ENCODE measurements around the gene CUL5.

Gene CUL5

GRCh38 chr11:108008656-108009496 is at the start of gene CUL5:
Gene CUL5 (plus strand): TSS chr11:108008898. CDS start chr11:108009349, 451 bp downstream.
- ChIA-PET POLR2A (interaction anchor here (0.6 kb wide), 2 partner anchors 61 to 100 kb away, joined by 3 to 8 read pairs; no protein-coding TSS in a partner anchor), CTCF (interaction anchor here (0.5 to 2.8 kb wide), 29 partner anchors 9 to 1718 kb away, joined by 3 to 31 read pairs (median 3); partner anchors contain the start of gene DDX10)
- peak within 1 kb of the TSS; percentile 90 for H3K4me3 ChIP-seq (ENCODE audit: low read depth, low read length)
- H3K9me3 ChIP-seq (ENCODE audit: control insufficient read depth, insufficient read depth, low read depth, low read length): no peaks in the 10 kb centered on the region
- H3K27ac ChIP-seq (ENCODE audit: extremely low read depth, low read depth, low read length): peak within 1 kb of the TSS; percentile 93
- no peaks in the 10 kb centered on the region for H3K4me1 ChIP-seq (ENCODE audit: control insufficient read depth, insufficient read depth, low read length)
- peaks cover 0 to 2% of the 10 kb centered on the region in 2 experiments; a peak in 1 of 3 replicates for H3K36me3 ChIP-seq (ENCODE audit: control insufficient read depth in 2 of 2, insufficient read depth in 1 of 2, low read length in 2 of 2)
- TF ChIP-seq ZBTB44 (tag by site-specific recombination; IDR thresholded peaks at IDR 0.05) (no peak), HOXA7 (CRISPR knock-in tag; IDR thresholded peaks at IDR 0.05; ENCODE audit: borderline replicate concordance) (no peak), ZNF629 (tag by site-specific recombination; IDR thresholded peaks at IDR 0.05) (no peak; the same call in none of the 2 replicates), KLF16 (tag by site-specific recombination; IDR thresholded peaks at IDR 0.05) (0 out of 2 replicates have a peak, but pooled peaks have one; percentile 29), PRDM4 (tag by site-specific recombination; IDR thresholded peaks at IDR 0.05) (peak; percentile 43; the same call in 1 of the 2 replicates), ZNF157 (tag by site-specific recombination; IDR thresholded peaks at IDR 0.05) (no peak), ZNF670 (tag by site-specific recombination; IDR thresholded peaks at IDR 0.05; ENCODE audit: low read depth) (no peak), KLF9 (tag by site-specific recombination; IDR thresholded peaks at IDR 0.05; ENCODE audit: low read depth) (peak; percentile 72), ZNF664 (tag by site-specific recombination; IDR thresholded peaks at IDR 0.05) (no peak), ZBTB20 (tag by site-specific recombination; IDR thresholded peaks at IDR 0.05) (peak; percentile 76), ZNF433 (tag by site-specific recombination; IDR thresholded peaks at IDR 0.05; ENCODE audit: low read depth) (no peak), KLF8 (tag by site-specific recombination; IDR thresholded peaks at IDR 0.05) (peak; percentile 77; the same call in 1 of the 2 replicates), REPIN1 (tag by site-specific recombination; IDR thresholded peaks at IDR 0.05; ENCODE audit: low read depth) (0 out of 2 replicates have a peak, but pooled peaks have one; percentile 72), ZBTB26 (tag by site-specific recombination; optimal IDR thresholded peaks at IDR 0.05) (peak; percentile 99), TRIM28 (IDR thresholded peaks at IDR 0.05; ENCODE audit: borderline replicate concordance, low read length) (peak; percentile 71; the same call in 1 of the 2 replicates), ZNF311 (tag by site-specific recombination; IDR thresholded peaks at IDR 0.05; ENCODE audit: borderline replicate concordance) (no peak), ZNF658 (tag by site-specific recombination; IDR thresholded peaks at IDR 0.05) (no peak), BCL6B (tag by site-specific recombination; IDR thresholded peaks at IDR 0.05) (no peak), ZFP37 (tag by site-specific recombination; IDR thresholded peaks at IDR 0.05) (peak; percentile 96), ZNF785 (tag by site-specific recombination; IDR thresholded peaks at IDR 0.05) (no peak), HIC1 (tag by site-specific recombination; IDR thresholded peaks at IDR 0.05) (no peak), ZFP41 (tag by site-specific recombination; IDR thresholded peaks at IDR 0.05; ENCODE audit: borderline replicate concordance) (no peak), ZNF449 (tag by site-specific recombination; IDR thresholded peaks at IDR 0.05) (0 out of 2 replicates have a peak, but pooled peaks have one; percentile 10), RBAK (tag by site-specific recombination; IDR thresholded peaks at IDR 0.05) (no peak), ZNF488 (tag by site-specific recombination; IDR thresholded peaks at IDR 0.05) (no peak)

Data from HEK293 (cell line).